Right hindlimb (tissue), 1 donor: ENCODE data around the gene DUSP16.
"Not testable (repeated sequence)": the region's sequence is repeated elsewhere in the genome, so short reads cannot be mapped to it uniquely, and the experiment has no call there.

Experiments used
- DNase-seq: peaks from one replicate; pipeline ENCODE4 v3.0.0-alpha.2; 2018

The DUSP16 gene, protein sequence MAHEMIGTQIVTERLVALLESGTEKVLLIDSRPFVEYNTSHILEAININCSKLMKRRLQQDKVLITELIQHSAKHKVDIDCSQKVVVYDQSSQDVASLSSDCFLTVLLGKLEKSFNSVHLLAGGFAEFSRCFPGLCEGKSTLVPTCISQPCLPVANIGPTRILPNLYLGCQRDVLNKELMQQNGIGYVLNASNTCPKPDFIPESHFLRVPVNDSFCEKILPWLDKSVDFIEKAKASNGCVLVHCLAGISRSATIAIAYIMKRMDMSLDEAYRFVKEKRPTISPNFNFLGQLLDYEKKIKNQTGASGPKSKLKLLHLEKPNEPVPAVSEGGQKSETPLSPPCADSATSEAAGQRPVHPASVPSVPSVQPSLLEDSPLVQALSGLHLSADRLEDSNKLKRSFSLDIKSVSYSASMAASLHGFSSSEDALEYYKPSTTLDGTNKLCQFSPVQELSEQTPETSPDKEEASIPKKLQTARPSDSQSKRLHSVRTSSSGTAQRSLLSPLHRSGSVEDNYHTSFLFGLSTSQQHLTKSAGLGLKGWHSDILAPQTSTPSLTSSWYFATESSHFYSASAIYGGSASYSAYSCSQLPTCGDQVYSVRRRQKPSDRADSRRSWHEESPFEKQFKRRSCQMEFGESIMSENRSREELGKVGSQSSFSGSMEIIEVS

GRCh38 chr12:12562585-12563261 is at the start of gene DUSP16:
Gene DUSP16 (minus strand): TSS chr12:12562863. CDS start chr12:12521098, 41,765 bp downstream.
- DNase-seq, result peak; percentile 96

GRCh38 chr12:12612358-12612757 is 49.7 kb upstream of the DUSP16 start:
- no peak for DNase-seq

- DNase-seq, result peak; percentile 97
Measured at GRCh38 chr12:12611512-12612306, 49.0 kb upstream of the DUSP16 start, which contains the start of gene CREBL2. Gene CREBL2 (plus strand): TSS chr12:12611876. CDS start chr12:12612173, 297 bp downstream.

GRCh38 chr12:12610711-12611110 is 48.0 kb upstream of the DUSP16 start:
- no peak for DNase-seq

DNA sequence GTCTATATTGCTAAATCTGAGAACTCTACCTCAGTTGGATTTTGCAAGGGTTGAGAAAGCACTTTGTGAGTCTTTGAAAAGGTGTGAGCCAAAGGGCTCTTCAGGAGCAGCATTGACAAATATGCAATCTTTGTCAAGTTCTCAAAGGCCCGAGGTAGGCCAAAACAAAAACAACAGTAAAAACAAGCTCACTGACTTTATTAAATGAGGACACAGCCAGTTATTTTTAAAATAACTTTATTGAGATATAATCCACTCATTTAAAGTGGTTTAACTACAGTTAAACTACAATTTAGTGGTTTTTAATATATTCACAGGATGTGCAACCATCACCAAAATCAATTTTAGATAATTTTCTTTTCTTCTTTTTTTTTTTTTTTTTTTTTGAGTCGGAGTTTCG is 47.0 kb upstream of the DUSP16 start:
- no peak for DNase-seq

DNA sequence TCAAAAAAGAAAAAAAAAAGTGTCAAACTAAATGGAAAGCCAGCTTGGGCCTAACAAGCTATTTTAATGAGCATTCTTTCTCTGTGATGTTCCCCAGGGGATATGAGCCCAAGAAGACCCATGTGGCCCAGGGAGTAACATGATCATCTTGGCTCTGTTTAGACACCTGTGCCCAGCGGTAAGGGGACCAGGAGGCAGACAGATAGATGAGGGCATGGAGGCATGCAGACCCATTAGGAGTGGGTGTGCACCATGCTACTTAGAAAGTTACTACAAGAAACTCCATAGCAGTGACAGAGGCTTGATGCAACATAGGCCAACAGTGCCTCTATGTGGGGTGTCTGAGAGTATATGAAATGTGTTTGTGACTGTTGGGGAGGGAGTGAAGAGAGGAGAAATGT is 45.9 kb upstream of the DUSP16 start:
- no peak for DNase-seq

DNA sequence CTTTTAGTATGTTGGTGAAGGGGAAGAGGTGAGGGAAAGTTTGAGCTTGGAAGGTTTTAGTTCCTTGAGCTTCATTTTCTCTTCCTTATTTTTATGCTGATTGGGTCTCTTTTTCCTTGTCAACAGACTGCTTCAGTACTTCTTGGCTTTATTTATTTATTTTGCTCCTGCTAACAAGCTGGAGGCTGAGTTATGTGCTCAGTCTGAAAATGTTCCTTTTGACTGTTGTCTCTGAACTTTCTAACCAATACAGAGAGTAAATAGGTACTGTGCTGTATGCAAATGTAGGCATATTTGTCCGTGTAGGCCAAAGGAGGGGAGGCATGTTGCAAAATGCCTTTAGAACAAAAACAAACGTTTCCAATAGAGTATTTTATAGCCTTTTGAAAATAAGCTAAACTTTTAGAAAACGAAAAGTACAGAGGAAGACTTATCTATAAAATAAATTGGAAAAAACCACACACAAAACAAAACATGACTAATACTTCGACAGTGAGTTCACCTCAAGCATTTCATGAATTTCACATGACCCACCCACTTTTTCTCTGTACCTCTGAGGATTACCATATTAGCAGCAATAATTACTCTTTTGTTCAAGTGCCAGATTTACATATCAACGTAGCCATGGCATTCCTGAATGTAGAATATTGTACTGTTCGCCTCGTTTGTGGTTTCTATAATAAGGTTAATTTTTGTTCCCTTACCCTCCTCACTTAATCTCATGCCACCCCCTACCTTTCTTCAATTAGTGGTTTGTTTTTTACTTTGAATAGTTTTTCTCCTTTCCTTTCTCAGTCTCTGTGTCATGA is 44.3 kb upstream of the DUSP16 start:
- DNase-seq, result no peak

DNA sequence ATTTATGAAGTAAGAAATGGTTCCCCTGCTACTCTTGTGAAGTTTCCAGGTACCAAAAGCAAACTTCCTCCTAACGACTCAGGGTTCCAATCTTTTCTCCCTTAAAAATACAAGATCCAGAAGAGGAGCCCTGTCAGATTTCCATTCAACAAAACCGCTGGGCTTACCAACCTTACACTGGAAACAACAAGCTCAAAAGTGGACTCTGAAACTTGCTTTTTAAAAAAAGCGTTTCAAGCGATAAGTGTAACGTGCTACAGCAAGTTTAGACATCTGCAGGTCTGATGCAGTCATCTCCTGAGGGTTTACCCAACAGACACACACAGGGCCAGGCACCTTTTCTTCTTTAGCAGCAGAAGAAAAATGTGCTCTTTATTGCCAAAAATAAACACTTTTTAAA is 42.1 kb upstream of the DUSP16 start:
- DNase-seq, result no peak

DNA sequence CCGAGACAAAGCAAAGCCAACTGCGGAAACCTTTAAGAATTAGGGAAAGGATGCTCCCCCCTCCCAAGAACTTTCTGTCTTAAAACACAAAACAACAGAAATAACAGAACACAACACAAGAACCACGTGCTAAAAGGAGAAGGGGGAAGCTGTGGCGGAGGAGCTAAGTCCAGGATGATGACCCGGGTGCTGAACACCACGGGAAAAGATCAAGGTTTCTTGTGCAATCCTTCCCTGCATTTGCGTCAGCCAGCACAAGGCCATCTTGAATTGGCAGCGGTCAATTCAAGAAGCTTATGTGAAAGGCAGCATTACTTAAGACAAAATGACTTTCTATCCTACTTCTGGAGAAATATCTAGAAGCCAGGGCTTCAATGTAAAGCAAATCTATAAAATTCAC is 38.0 kb upstream of the DUSP16 start:
- DNase-seq, result no peak

DNA sequence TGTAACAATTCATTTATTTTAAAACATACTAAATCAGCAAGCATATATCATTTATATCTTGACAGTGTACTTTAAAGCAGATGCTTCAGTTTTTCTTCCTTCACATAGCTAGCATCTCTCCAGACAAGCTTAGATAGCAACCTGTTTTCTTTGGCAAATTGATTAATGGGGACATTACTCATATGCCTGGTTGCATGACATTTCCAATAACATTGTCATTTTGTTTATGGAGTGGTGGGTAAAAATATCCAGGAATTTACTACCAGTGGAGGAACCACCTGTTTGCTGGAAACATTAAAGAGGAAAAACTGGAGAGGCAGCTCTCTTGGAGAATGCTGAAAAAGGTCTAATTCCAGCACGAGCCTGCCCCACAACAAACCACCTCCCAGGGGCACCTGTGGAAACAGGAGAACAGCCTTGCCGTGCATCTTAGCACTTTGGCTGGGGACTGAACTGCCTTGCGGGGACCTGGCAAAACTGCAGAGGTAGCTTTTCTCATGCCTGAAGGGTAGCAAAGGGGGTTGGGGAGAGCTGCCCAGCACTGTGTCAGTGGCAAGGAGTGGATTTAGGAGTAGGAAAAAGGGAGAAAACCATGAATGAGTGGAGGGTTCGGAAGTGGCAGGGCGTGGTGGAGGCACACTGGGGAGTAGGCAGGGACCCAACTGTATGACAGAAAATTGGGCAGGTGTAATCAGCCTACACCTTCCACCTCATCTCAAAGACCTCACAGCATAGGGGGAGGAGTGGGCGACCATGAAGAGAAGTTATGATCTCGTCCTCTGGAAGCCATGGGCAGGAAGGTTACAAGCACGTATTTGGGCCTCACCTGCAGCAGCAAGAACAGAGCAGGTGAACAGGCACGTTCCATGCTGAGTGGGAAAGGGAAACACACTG is 37.3 kb upstream of the DUSP16 start:
- no peak for DNase-seq

- DNase-seq, result no peak
Measured at GRCh38 chr12:12598864-12599263, 36.2 kb upstream of the DUSP16 start.

GRCh38 chr12:12596598-12596997 is 33.9 kb upstream of the DUSP16 start:
- not testable (repeated sequence) for DNase-seq

GRCh38 chr12:12595929-12596328 is 33.3 kb upstream of the DUSP16 start:
- DNase-seq, result not testable (repeated sequence)

DNA sequence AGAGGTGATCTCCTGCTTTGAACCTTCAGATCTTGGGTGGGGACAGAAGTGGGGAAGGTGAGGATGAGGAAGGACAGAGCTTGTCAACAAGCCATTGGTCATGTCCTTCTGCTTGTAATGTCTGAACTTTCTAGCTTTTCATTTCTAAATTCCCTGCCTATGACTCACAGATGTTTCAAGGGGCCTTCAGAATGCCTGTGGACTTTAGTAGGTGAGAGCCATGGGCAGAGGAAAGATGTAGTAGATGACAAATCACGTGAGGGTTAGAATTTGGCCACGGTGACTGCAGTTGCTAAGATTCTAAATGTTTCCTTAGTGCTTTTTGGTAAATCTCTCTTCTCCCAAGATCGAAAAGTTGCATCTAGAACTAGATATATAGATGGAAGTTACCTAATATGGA is 30.3 kb upstream of the DUSP16 start:
- DNase-seq, result no peak

- DNase-seq, result no peak
Measured at GRCh38 chr12:12590961-12591360, 28.3 kb upstream of the DUSP16 start.

GRCh38 chr12:12588436-12588835 is 25.8 kb upstream of the DUSP16 start:
- DNase-seq, result not testable (repeated sequence)

- no peak for DNase-seq
Measured at GRCh38 chr12:12587878-12588277, 25.2 kb upstream of the DUSP16 start.

GRCh38 chr12:12586879-12587675 is 24.4 kb upstream of the DUSP16 start:
- no peak for DNase-seq

GRCh38 chr12:12585115-12585863 is 22.6 kb upstream of the DUSP16 start:
- DNase-seq, result no peak
